Liver (tissue), 3 donors: Measurements from ENCODE around the gene RANBP17.

ENCODE experiments used
- RAD21 ChIP-seq, 2 donors: IDR thresholded peaks; 2 replicates each; pipeline ENCODE4 v1.6.1; 2016; ENCODE audit warnings: antibody characterized with exemption in 2 of 2, mild to moderate bottlenecking in 2 of 2
- TF ChIP-seq, protein P1 (sequence below): fragments of 150-350 bp; IDR thresholded peaks from 2 replicates; pipeline ENCODE4 v1.5.1; 2017; ENCODE audit warnings: improper control_type of control experiment, low read depth, low read length; ENCODE audit not compliant: missing input control
- TF ChIP-seq, protein P2 (sequence below): IDR thresholded peaks from 2 replicates; pipeline ENCODE4 v1.6.1; 2016; ENCODE audit warnings: antibody characterized with exemption, mild to moderate bottlenecking
- donor health status: healthy.
- donor health status: healthy.

DNA sequence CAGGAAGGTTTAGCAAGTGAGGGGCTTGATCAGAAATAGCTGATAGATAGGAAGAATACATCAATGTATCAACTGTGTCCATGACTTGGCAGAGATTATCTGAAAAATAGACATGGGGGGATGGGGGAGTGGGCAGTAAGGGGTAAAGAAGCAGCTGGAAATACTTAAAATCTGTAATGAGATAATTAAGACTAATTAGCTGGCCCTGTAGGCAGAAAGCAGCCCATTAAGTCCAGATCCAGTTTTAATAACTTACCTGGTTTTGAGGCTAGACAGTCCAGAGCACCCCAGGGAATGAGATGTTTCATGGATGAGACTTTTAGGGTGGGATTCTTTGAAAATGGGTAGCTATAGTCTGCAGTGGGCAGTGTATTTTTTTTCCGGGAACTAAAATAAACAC lies 330.3 kb downstream of the RANBP17 start:
- TF ChIP-seq RAD21 (IDR thresholded peaks at IDR 0.05) = no peak
- TF ChIP-seq, protein P1, sequence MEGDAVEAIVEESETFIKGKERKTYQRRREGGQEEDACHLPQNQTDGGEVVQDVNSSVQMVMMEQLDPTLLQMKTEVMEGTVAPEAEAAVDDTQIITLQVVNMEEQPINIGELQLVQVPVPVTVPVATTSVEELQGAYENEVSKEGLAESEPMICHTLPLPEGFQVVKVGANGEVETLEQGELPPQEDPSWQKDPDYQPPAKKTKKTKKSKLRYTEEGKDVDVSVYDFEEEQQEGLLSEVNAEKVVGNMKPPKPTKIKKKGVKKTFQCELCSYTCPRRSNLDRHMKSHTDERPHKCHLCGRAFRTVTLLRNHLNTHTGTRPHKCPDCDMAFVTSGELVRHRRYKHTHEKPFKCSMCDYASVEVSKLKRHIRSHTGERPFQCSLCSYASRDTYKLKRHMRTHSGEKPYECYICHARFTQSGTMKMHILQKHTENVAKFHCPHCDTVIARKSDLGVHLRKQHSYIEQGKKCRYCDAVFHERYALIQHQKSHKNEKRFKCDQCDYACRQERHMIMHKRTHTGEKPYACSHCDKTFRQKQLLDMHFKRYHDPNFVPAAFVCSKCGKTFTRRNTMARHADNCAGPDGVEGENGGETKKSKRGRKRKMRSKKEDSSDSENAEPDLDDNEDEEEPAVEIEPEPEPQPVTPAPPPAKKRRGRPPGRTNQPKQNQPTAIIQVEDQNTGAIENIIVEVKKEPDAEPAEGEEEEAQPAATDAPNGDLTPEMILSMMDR = no peak
- TF ChIP-seq, protein P2, sequence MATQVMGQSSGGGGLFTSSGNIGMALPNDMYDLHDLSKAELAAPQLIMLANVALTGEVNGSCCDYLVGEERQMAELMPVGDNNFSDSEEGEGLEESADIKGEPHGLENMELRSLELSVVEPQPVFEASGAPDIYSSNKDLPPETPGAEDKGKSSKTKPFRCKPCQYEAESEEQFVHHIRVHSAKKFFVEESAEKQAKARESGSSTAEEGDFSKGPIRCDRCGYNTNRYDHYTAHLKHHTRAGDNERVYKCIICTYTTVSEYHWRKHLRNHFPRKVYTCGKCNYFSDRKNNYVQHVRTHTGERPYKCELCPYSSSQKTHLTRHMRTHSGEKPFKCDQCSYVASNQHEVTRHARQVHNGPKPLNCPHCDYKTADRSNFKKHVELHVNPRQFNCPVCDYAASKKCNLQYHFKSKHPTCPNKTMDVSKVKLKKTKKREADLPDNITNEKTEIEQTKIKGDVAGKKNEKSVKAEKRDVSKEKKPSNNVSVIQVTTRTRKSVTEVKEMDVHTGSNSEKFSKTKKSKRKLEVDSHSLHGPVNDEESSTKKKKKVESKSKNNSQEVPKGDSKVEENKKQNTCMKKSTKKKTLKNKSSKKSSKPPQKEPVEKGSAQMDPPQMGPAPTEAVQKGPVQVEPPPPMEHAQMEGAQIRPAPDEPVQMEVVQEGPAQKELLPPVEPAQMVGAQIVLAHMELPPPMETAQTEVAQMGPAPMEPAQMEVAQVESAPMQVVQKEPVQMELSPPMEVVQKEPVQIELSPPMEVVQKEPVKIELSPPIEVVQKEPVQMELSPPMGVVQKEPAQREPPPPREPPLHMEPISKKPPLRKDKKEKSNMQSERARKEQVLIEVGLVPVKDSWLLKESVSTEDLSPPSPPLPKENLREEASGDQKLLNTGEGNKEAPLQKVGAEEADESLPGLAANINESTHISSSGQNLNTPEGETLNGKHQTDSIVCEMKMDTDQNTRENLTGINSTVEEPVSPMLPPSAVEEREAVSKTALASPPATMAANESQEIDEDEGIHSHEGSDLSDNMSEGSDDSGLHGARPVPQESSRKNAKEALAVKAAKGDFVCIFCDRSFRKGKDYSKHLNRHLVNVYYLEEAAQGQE = no peak
